NOMO-1 (cell line): ENCODE results near the gene UTS2B.
A peak's percentile ranks its signal among the peaks of the same experiment; 100 is the strongest.

ENCODE experiments used
- DNase-seq, 2 experiments: peaks; one replicate each; lab custom pipeline; 2025; ENCODE audit not compliant: unreplicated experiment in 2 of 2; lab: John Stamatoyannopoulos, UW

Gene UTS2B

GRCh38 chr3:191246034-191246433, 84.3 kb downstream of the UTS2B start:
- DNase-seq = peak; percentile 89 to 100

- peak in 1 of 2 experiments; percentile 66 for DNase-seq
These were observed 86.0 kb downstream of the UTS2B start for GRCh38 chr3:191244242-191244867.

DNA sequence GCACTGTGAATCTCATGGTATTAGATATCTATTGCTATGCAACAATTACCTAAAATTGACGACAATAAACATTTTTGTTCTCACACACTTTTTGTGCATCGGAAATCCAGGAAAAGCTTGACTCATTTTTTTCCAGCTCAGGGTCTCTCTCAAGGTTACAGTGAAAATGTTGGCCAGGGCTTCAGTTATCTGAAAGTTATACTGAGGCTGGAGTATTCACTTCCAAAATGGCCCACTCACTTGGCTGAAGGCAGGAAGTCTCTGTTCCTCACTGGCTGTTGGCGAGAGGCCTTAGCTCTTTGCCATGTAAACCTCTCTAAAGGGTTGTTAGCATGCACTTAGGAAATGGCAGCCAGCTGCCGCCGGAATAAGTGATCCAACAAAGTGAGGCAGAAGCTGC, 89.8 kb downstream of the UTS2B start:
- no peak for DNase-seq

- peak in 1 of 2 experiments; percentile 23 for DNase-seq
These were observed 90.8 kb downstream of the UTS2B start for GRCh38 chr3:191239407-191240031.

DNA sequence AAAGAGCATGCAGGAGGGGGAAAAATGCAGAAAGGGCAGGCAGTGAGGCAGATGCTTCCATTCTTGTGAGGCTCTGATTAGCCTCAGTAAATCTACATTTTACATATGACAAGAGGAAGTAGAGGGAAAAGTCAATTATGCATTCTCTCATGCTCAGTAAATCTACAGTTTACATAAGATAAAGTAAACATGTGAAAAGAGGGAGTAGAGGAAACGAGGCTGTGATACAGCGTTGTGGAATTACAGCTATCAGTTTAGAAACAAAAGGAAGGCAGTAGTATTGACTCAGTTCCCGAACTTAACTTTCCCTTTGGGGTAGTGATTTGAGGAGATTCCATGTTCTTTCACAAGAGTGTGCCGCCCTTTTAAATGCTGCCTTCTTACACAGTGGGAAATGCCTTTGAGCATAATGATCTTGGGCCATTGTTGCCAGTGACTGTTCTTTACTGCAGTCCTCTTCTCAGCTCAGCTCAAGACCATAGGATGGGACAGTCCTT, 92.0 kb downstream of the UTS2B start:
- DNase-seq = no peak

DNA sequence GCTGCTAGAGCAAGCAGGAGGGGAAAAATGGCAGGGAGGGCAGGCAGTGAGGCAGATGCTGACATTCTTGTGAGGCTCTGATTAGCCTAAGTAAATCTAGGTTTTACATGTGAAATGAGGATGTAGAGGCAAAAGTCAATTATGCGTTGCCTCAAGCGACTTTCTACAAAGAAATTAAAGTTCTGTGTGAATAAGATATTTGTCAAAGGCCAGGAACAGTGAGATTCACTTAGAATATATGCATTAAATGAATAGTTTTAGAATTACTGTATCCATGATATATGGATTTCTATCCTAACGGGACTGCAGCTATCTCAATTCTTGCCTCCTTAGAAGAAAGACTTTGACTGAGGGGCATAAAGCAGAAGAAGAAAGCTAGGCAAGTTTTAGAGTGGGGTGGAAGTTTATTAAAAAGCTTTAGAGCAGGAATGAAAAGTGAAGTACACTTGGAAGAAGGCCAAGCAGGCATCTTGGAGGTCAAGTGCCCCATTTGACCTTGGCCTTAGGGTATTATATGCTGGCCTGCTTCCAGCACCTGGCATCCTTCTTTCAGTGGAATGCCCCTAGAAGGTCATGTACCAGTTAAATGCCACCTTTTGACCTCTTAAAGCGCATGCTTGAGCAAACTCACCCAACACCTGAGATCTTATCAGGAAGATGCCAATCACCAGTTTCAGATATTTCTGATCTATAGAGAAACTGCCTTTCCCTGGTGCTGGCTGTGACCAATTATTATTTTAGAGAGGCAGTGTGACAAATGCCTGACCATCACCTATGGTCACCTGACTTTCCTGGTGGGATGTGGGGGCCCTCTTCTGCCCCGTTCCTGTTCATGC, 93.1 kb downstream of the UTS2B start:
- no peak for DNase-seq

DNA sequence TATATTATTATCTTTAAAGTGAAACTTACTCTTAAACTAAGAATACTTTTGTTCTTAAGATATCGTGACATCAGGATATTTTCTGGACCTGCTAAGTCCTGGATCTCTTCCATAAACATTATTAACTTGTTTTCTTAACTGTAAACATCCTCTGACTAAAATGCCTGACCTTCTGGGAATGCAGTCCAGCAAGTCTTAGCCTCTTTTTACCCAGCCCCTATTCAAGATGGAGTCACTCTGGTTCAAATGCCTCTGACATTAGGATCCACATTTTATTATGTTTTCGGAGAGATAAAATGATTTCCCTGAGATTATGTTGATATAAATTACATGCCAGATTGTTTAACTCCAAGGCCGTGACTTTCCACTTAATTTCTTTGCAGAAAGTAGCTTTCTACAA, 93.7 kb downstream of the UTS2B start:
- no peak for DNase-seq

DNA sequence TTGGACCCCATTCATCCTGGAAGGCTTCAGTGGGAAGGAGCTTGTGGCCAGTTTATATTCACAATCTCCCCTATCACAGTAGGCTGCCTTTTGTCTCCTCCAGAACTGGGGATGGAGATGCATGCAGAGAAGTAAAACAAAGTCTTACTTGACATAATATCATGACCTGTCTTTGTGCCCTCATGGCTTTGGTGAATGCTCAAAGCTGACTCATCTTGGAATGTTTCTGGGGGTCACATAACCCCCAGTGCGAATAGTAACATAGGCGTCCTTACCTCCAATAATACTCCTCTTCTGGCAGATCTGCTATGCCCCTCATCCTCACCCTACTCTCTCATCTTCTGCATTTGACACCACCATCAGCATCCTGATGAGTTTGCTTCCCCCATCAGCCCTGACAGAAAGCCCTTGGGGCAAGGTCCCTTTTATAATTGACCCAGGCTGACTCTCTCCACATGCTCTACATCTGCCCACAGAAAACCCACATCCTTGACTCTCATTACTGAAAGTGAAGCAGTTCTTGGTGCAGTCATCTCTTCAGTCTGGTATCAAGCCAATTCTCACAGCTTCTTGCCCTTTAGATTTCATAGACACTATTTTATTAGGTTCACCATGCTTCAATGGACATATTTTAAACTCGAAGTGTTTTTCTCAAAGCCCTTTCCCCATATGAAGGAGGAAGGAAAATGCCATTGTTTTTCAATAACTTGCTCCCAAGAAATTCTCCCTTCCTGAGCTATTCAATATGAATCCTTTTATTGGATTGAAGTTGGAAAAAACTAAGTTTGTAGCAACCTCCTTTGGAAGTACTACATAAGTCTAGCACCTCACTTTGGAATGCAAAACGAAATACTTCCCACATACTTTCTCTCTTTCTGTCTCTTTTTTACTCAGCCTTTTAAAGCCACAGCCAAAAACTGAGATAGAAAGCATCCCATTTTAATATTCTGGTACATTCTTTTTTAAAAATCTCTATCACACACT, 94.7 kb downstream of the UTS2B start:
- DNase-seq = no peak

DNA sequence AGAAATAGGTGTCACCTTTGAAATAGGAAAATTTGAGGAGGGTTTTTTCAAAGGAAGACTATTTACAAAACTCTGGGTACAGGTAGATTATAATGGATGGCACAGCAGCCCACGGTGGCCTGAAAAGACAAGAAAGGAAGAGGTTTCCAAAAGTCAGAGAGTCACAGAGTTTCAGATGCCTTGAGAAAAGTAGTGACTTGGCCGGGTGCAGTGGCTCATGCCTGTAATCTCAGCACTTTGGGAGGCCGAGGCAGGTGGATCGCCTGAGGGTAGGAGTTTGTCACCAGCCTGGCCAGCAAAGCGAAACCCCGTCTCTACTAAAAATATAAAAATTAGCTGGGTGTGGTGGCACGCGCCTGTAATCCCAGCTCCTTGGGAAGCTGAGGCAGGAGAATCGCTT, 96.1 kb downstream of the UTS2B start:
- DNase-seq = no peak

GRCh38 chr3:191227541-191227940, 102.8 kb downstream of the UTS2B start:
- DNase-seq = no peak

DNA sequence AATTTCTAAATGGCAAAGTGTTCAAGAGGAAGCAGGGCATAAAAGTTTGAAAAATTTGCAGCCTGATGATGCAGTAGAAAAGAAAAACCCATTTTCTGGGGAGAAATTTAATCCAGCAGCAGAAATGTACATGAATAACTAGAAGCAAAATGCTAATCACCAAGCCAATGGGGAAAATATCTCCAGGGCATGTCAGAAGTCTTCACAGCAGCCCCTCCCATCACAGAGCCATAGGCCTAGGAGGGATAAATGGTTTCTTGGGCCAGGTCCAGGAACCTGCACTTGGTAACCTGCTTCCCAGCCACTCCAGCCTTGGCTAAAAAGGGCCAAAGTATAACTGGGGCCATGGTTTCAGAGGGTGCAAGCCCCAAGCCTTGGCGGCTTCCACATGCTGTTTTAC, 108.7 kb downstream of the UTS2B start:
- no peak for DNase-seq

GRCh38 chr3:191220908-191221307, 109.4 kb downstream of the UTS2B start:
- no peak for DNase-seq

GRCh38 chr3:191217301-191217700, 113.0 kb downstream of the UTS2B start:
- no peak for DNase-seq
